WTC11 (cell line): ENCODE results near the gene CYP11A1. TPM values are rescaled to one million over a fixed set of nuclear protein-coding genes. Genes with fewer than 3 reads are reported as not detected.

ENCODE experiments used
- ATAC-seq: fragments of 200-7000 bp; cut with Tn5 transposase; 2 replicates; pipeline ENCODE4 v1.10.0; 2021; ENCODE audit warnings: mild to moderate bottlenecking, moderate library complexity
- CTCF ChIA-PET: fragments of 300-600 bp; sonication (Branson Sonifier 250); formaldehyde crosslinking; loops from one replicate; lab custom pipeline; 2021; ENCODE audit warnings: antibody characterized with exemption; lab: Charles Lee
- POLR2A ChIA-PET: fragments of 350-600 bp; sonication (Branson Sonifier 250); formaldehyde crosslinking; loops from one replicate; lab custom pipeline; 2021; ENCODE audit warnings: antibody characterized with exemption; lab: Charles Lee
- DNase-seq: peaks from one replicate; pipeline ENCODE4 v3.0.0; 2021; ENCODE audit warnings: low spot score
- H3K27ac Mint-ChIP-seq: 2 replicates; pipeline ENCODE4 v1.8.0; 2021; ENCODE audit warnings: mixed read lengths
- H3K27me3 Mint-ChIP-seq: 2 replicates; pipeline ENCODE4 v1.8.0; 2021; ENCODE audit warnings: low read depth, mild to moderate bottlenecking, moderate library complexity, mixed read lengths
- H3K36me3 Mint-ChIP-seq: 2 replicates; pipeline ENCODE4 v1.8.0; 2021; ENCODE audit warnings: mixed read lengths
- H3K4me1 Mint-ChIP-seq: 2 replicates; pipeline ENCODE4 v1.8.0; 2022; ENCODE audit warnings: mixed read lengths
- H3K4me3 Mint-ChIP-seq: 2 replicates; pipeline ENCODE4 v1.8.0; 2021; ENCODE audit warnings: mild to moderate bottlenecking, moderate library complexity, mixed read lengths
- H3K9me3 Mint-ChIP-seq: 2 replicates; pipeline ENCODE4 v1.8.0; 2021; ENCODE audit warnings: mixed read lengths
- AFF4 ChIP-seq: sonication (generic); formaldehyde crosslinking; IDR thresholded peaks from 2 replicates; pipeline ENCODE4 v1.8.1; 2023; ENCODE audit warnings: mild to moderate bottlenecking, missing genetic modification reagents, borderline replicate concordance
- ARID4B ChIP-seq: sonication (generic); formaldehyde crosslinking; IDR thresholded peaks from 2 replicates; pipeline ENCODE4 v1.8.0; 2023; ENCODE audit warnings: missing genetic modification reagents, mild to moderate bottlenecking, borderline replicate concordance
- ATF1 ChIP-seq: sonication (generic); formaldehyde crosslinking; IDR thresholded peaks from 2 replicates; pipeline ENCODE4 v1.8.1; 2023; ENCODE audit warnings: mild to moderate bottlenecking, moderate library complexity, missing genetic modification reagents
- ETV6 ChIP-seq: sonication (generic); formaldehyde crosslinking; IDR thresholded peaks from 2 replicates; pipeline ENCODE4 v1.8.1; 2022; ENCODE audit warnings: mild to moderate bottlenecking, missing genetic modification reagents
- GABPB1 ChIP-seq: sonication (generic); formaldehyde crosslinking; IDR thresholded peaks from 2 replicates; pipeline ENCODE4 v1.8.1; 2023; ENCODE audit warnings: mild to moderate bottlenecking, missing genetic modification reagents
- IRF2 ChIP-seq: sonication (generic); formaldehyde crosslinking; IDR thresholded peaks from 2 replicates; pipeline ENCODE4 v1.8.0; 2022; ENCODE audit warnings: low read depth, missing genetic modification reagents, borderline replicate concordance
- KAT7 ChIP-seq: sonication (generic); formaldehyde crosslinking; IDR thresholded peaks from 2 replicates; pipeline ENCODE4 v1.8.1; 2023; ENCODE audit warnings: missing genetic modification reagents, mild to moderate bottlenecking, borderline replicate concordance
- NFATC4 ChIP-seq: fragments of 250-450 bp; sonication (Bioruptor Pico); IDR thresholded peaks from 2 replicates; pipeline ENCODE4 v1.9.0; 2021; ENCODE audit warnings: mild to moderate bottlenecking
- PRRX2 ChIP-seq: fragments of 250-450 bp; sonication (Bioruptor Pico); IDR thresholded peaks from 2 replicates; pipeline ENCODE4 v1.8.0; 2021; ENCODE audit warnings: mild to moderate bottlenecking
- RELA ChIP-seq: sonication (generic); formaldehyde crosslinking; IDR thresholded peaks from 2 replicates; pipeline ENCODE4 v1.8.1; 2022; ENCODE audit warnings: missing genetic modification reagents, mild to moderate bottlenecking, borderline replicate concordance
- TEAD1 ChIP-seq: sonication (generic); formaldehyde crosslinking; IDR thresholded peaks from 2 replicates; pipeline ENCODE4 v1.8.0; 2022; ENCODE audit warnings: mild to moderate bottlenecking, missing genetic modification reagents
- ZNF138 ChIP-seq: sonication (generic); formaldehyde crosslinking; conservative IDR thresholded peaks from 2 replicates; pipeline ENCODE4 v1.8.1; 2022; ENCODE audit warnings: mild to moderate bottlenecking, moderate library complexity, missing genetic modification reagents
- ZNF263 ChIP-seq: sonication (generic); formaldehyde crosslinking; IDR thresholded peaks from 2 replicates; pipeline ENCODE4 v1.8.1; 2022; ENCODE audit warnings: low read depth, mild to moderate bottlenecking, moderate library complexity, missing genetic modification reagents
- total RNA-seq: library from RNA; stranded (reverse); gene quantifications from 3 replicates; pipeline ENCODE4 v1.2.3, GENCODE V29; 2021
- TF ChIP-seq, protein P1 (sequence below): sonication (generic); formaldehyde crosslinking; IDR thresholded peaks from 2 replicates; pipeline ENCODE4 v1.8.0; 2023; ENCODE audit warnings: missing genetic modification reagents
- TF ChIP-seq, protein P2 (sequence below): sonication (generic); formaldehyde crosslinking; IDR thresholded peaks from 2 replicates; pipeline ENCODE4 v1.8.1; 2023; ENCODE audit warnings: mild to moderate bottlenecking, missing genetic modification reagents
- TF ChIP-seq, protein P3 (sequence below): sonication (generic); formaldehyde crosslinking; IDR thresholded peaks from 2 replicates; pipeline ENCODE4 v1.8.1; 2022; ENCODE audit warnings: mild to moderate bottlenecking, moderate library complexity, missing genetic modification reagents

The CYP11A1 gene
- total RNA-seq, 1 experiment from 2014 or later: 3.4 TPM

GRCh38 chr15:74293021-74293810 is 74.2 kb downstream of the CYP11A1 start:
- no peak overlapping the region for H3K27ac Mint-ChIP-seq
- TF ChIP-seq AFF4 (CRISPR knock-in tag): no peak
- no peak for TF ChIP-seq TEAD1 (CRISPR knock-in tag)
- no peak for TF ChIP-seq KAT7 (CRISPR knock-in tag)
- no peak for TF ChIP-seq ZNF263 (CRISPR knock-in tag)
- no peak for TF ChIP-seq NFATC4
- TF ChIP-seq ZNF138 (CRISPR knock-in tag): no peak
- no peak for TF ChIP-seq ARID4B (CRISPR knock-in tag)
- no peak for TF ChIP-seq PRRX2 (CRISPR knock-in tag)
- TF ChIP-seq, protein P1, sequence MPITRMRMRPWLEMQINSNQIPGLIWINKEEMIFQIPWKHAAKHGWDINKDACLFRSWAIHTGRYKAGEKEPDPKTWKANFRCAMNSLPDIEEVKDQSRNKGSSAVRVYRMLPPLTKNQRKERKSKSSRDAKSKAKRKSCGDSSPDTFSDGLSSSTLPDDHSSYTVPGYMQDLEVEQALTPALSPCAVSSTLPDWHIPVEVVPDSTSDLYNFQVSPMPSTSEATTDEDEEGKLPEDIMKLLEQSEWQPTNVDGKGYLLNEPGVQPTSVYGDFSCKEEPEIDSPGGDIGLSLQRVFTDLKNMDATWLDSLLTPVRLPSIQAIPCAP (CRISPR knock-in tag): no peak
- no peak for TF ChIP-seq ETV6 (CRISPR knock-in tag)
- TF ChIP-seq, protein P2, sequence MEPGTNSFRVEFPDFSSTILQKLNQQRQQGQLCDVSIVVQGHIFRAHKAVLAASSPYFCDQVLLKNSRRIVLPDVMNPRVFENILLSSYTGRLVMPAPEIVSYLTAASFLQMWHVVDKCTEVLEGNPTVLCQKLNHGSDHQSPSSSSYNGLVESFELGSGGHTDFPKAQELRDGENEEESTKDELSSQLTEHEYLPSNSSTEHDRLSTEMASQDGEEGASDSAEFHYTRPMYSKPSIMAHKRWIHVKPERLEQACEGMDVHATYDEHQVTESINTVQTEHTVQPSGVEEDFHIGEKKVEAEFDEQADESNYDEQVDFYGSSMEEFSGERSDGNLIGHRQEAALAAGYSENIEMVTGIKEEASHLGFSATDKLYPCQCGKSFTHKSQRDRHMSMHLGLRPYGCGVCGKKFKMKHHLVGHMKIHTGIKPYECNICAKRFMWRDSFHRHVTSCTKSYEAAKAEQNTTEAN (CRISPR knock-in tag): no peak
- TF ChIP-seq RELA: no peak
- TF ChIP-seq IRF2 (CRISPR knock-in tag): no peak
- TF ChIP-seq ATF1: no peak
- TF ChIP-seq GABPB1 (CRISPR knock-in tag): no peak
- TF ChIP-seq, protein P3, sequence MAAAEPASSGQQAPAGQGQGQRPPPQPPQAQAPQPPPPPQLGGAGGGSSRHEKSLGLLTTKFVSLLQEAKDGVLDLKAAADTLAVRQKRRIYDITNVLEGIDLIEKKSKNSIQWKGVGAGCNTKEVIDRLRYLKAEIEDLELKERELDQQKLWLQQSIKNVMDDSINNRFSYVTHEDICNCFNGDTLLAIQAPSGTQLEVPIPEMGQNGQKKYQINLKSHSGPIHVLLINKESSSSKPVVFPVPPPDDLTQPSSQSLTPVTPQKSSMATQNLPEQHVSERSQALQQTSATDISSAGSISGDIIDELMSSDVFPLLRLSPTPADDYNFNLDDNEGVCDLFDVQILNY (CRISPR knock-in tag): no peak
- TF ChIP-seq, all 79 proteins: peak for 0
- H3K27me3 Mint-ChIP-seq: peaks cover 49% of the 10 kb centered on the region
- no peak for ATAC-seq
- no peaks in the 10 kb centered on the region for H3K36me3 Mint-ChIP-seq
- POLR2A ChIA-PET: interaction anchor here (0.6 kb wide), 1 partner anchor 181 kb away, joined by 4 read pairs; no protein-coding TSS in a partner anchor
- no peak overlapping the region for H3K4me3 Mint-ChIP-seq
- H3K9me3 Mint-ChIP-seq: no peaks in the 10 kb centered on the region
- DNase-seq: no peak
- CTCF ChIA-PET: interaction anchor here (1.5 kb wide), 1 partner anchor 15 kb away, joined by 6 read pairs; no protein-coding TSS in a partner anchor
- H3K4me1 Mint-ChIP-seq: peaks cover 19% of the 10 kb centered on the region
